ENCODE results near the gene GIPC2.

GRCh38 chr1:78003070-78003746 lies 42.6 kb upstream of the GIPC2 start:
- TF ChIP-seq CTCF (IDR thresholded peaks at IDR 0.05; ENCODE audit: low read depth, low read length, poor library complexity, severe bottlenecking) (no peak), EZH2phosphoT487 (IDR thresholded peaks at IDR 0.05; ENCODE audit: borderline replicate concordance, low read length) (no peak)
